B cell (primary cell): ENCODE measurements around the gene SRCAP. TPM values are rescaled to one million over a fixed set of nuclear protein-coding genes. Genes with fewer than 3 reads are reported as not detected.
A peak's percentile ranks its signal among the peaks of the same experiment; 100 is the strongest.

ENCODE experiments used
- ATAC-seq: fragments of 200-7000 bp; cut with Tn5 transposase; one replicate; pipeline ENCODE4 v1.10.0; 2021; ENCODE audit warnings: low read depth, mild to moderate bottlenecking, moderate number of reproducible peaks, moderate library complexity
- CTCF ChIA-PET: fragments of 350-600 bp; sonication (Branson Sonifier 250); formaldehyde crosslinking; loops from one replicate; lab custom pipeline; 2021; ENCODE audit warnings: antibody characterized with exemption, inconsistent platforms; lab: Charles Lee
- POLR2A ChIA-PET: fragments of 350-600 bp; sonication (Branson Sonifier 250); formaldehyde crosslinking; loops from one replicate; lab custom pipeline; 2021; ENCODE audit warnings: antibody characterized with exemption; lab: Charles Lee
- DNase-seq: peaks from one replicate; pipeline ENCODE4 v3.0.0; 2013
- H2AFZ ChIP-seq: 2 replicates; pipeline ENCODE4 v1.6.1; 2012; ENCODE audit warnings: mild to moderate bottlenecking, low read depth, low read length; ENCODE audit not compliant: insufficient read depth, poor library complexity, severe bottlenecking
- H3K27ac ChIP-seq, 2 donors: 1 replicate in 1 of 2; 2 replicates in 1 of 2; pipeline ENCODE4 v1.5.1; 2012 to 2013; ENCODE audit warnings: low read length in 2 of 2, mild to moderate bottlenecking in 2 of 2, moderate library complexity in 1 of 2
- H3K27me3 ChIP-seq, 4 experiments: fragments of 200-600 bp in 1 of 4; sonication (generic) in 1 of 4; replicated peaks in 1 of 4; 1 replicate in 2 of 4; 2 replicates in 2 of 4; pipeline versions ENCODE4 v1.6.1 to v1.7.0; 2013 to 2016; ENCODE audit warnings: low read length in 3 of 4, mild to moderate bottlenecking in 2 of 4, mixed read lengths in 1 of 4, moderate library complexity in 1 of 4; ENCODE audit not compliant: insufficient read depth in 4 of 4, control insufficient read depth in 3 of 4; ENCODE audit errors: control extremely low read depth in 1 of 4
- H3K36me3 ChIP-seq, 2 experiments: replicated peaks in 1 of 2; 1 replicate in 1 of 2; 2 replicates in 1 of 2; pipeline versions ENCODE4 v1.6.1 to v1.7.1; 2013; ENCODE audit warnings: low read length in 1 of 2; ENCODE audit not compliant: insufficient read depth in 2 of 2, control insufficient read depth in 1 of 2; ENCODE audit errors: control extremely low read depth in 1 of 2, extremely low read depth in 1 of 2
- H3K4me1 ChIP-seq, 2 donors: fragments of 200-600 bp in 1 of 2; sonication (generic) in 1 of 2; 1 replicate in 1 of 2; 2 replicates in 1 of 2; pipeline versions ENCODE4 v1.5.1 to v1.6.1; 2013 to 2017; ENCODE audit warnings: low read length in 2 of 2; ENCODE audit not compliant: control insufficient read depth in 2 of 2, insufficient read depth in 2 of 2
- H3K4me2 ChIP-seq: replicated peaks from 2 replicates; pipeline ENCODE3; 2012; ENCODE audit warnings: mild to moderate bottlenecking, low read depth, low read length; ENCODE audit not compliant: poor library complexity, severe bottlenecking
- H3K4me3 ChIP-seq, 5 experiments: fragments of 200-600 bp in 1 of 5; sonication (generic) in 1 of 5; 1 replicate in 3 of 5; 2 replicates in 2 of 5; pipeline versions ENCODE4 v1.5.1 to v1.7.0; 2011 to 2016; ENCODE audit warnings: low read length in 4 of 5, mild to moderate bottlenecking in 4 of 5, low read depth in 2 of 5, control low read depth in 1 of 5, moderate library complexity in 1 of 5; ENCODE audit not compliant: insufficient read depth in 1 of 5; ENCODE audit errors: control extremely low read depth in 1 of 5, extremely low read depth in 1 of 5
- H3K79me2 ChIP-seq: fragments of 200-600 bp; sonication (generic); one replicate; pipeline ENCODE4 v1.6.0; 2016; ENCODE audit warnings: low read length; ENCODE audit not compliant: control insufficient read depth, insufficient read depth
- H3K9ac ChIP-seq: fragments of 200-600 bp; sonication (generic); 2 replicates; pipeline ENCODE4 v1.6.1; 2017; ENCODE audit warnings: mild to moderate bottlenecking, low read length, moderate library complexity
- H3K9me3 ChIP-seq, 3 donors: one replicate each; pipeline versions ENCODE4 v1.6.1 to v1.7.1; 2013; ENCODE audit warnings: low read length in 2 of 3; ENCODE audit not compliant: control insufficient read depth in 2 of 3, insufficient read depth in 1 of 3; ENCODE audit errors: control extremely low read depth in 1 of 3
- H4K20me1 ChIP-seq: 2 replicates; pipeline ENCODE4 v1.6.0; 2012; ENCODE audit warnings: mild to moderate bottlenecking, low read length; ENCODE audit not compliant: insufficient read depth, control insufficient read depth, poor library complexity, severe bottlenecking
- H3K27ac Mint-ChIP-seq: one replicate; pipeline ENCODE4 v1.8.0; 2021; ENCODE audit warnings: mixed read lengths
- H3K27me3 Mint-ChIP-seq: one replicate; pipeline ENCODE4 v1.8.0; 2021; ENCODE audit warnings: mixed read lengths
- H3K4me1 Mint-ChIP-seq: one replicate; pipeline ENCODE4 v1.8.0; 2021; ENCODE audit warnings: mixed read lengths
- H3K4me3 Mint-ChIP-seq: one replicate; pipeline ENCODE4 v1.8.0; 2021; ENCODE audit warnings: mixed read lengths
- H3K9me3 Mint-ChIP-seq: one replicate; pipeline ENCODE4 v1.8.0; 2022; ENCODE audit warnings: mixed read lengths; ENCODE audit not compliant: insufficient read depth
- EZH2 ChIP-seq: IDR thresholded peaks from 2 replicates; pipeline ENCODE4 v1.6.1; 2012; ENCODE audit warnings: borderline replicate concordance, low read depth, mild to moderate bottlenecking, moderate library complexity, low read length; ENCODE audit not compliant: insufficient read depth, poor library complexity, severe bottlenecking
- WGBS: methylation state at CpG from one replicate; pipeline ENCODE4 v1.1.5; 2013; ENCODE audit warnings: missing lambda C conversion rate; ENCODE audit not compliant: insufficient coverage; 5-methylcytosine and 5-hydroxymethylcytosine counted together
- intact Hi-C: fragments of 100-400 bp; cut with micrococcal nuclease; formaldehyde crosslinking; loops from one replicate; pipeline ENCODE4 v1.10.0; 2022
- polyA plus RNA-seq: library from polyadenylated mRNA; depleted of rRNA; stranded (reverse); fragments of >200 nt; gene quantifications from 2 replicates; pipeline ENCODE4 v1.2.3, GENCODE V29; 2012
- total RNA-seq, 2 donors: library from RNA; stranded (reverse); fragments of 120-200 nt in 1 of 2; gene quantifications; 1 replicate in 1 of 2; 2 replicates in 1 of 2; pipeline versions ENCODE4 v1.2.3 to v1.2.4, GENCODE V29; 2013 to 2022
- TF ChIP-seq, protein P1 (sequence below): fragments of 200-600 bp; IDR thresholded peaks from one replicate; pipeline ENCODE4 v1.8.0; 2022; ENCODE audit warnings: antibody characterized with exemption, mild to moderate bottlenecking

The SRCAP gene
- total and polyA plus RNA-seq, 2 donors (not counting 1 experiment from before 2014, with no cell fraction given) = 20.9 to 145 TPM

DNA sequence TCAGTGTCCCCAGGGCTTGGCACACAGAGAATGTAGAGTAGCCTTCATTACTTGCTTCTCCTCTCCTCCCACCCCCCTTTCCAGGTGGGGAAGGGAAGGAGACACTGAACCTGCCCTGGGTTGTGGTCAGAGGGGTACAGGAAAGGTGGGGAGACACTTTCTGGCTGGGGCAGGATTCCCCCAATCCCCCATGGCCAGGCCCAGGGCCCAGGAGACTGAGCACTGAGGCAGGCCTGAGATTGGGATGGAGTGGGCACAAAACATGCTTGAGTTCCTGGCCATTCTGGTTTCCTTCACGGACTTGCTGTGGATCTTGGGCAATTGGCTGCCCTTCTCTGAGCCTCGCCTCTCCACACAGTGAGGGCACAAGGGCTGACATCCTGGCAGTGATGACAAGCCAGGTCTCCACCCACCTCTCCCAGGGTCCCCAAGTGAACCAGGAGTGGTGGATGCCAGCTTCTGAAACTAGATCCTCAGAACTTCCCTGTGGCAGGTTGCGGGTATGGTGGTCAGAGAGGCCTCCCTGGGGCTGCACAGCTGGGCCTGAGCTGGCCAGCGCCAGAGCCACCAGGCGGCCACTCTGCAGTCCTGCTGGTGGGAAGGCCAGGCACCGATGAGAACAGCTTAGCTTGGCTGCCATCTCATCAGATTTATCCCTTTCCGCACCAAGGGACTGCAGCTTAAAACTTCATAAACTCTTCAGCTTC is 78.8 kb downstream of the SRCAP start:
- Histone ChIP-seq H3K79me2 (no peaks in the 10 kb centered on the region), H3K4me1 (peaks cover 10 to 15% of the 10 kb centered on the region in 2 donors), H3K27me3 (peaks cover 0 to 19% (median 6%) of the 10 kb centered on the region in 4 experiments), H3K36me3 (peaks cover 0 to 12% of the 10 kb centered on the region in 2 experiments), H2AFZ (no peak overlapping the region), H4K20me1 (peaks cover 32% of the 10 kb centered on the region), H3K4me2 (no peak overlapping the region), H3K9me3 (no peaks in the 10 kb centered on the region), H3K4me3 (no peak overlapping the region), H3K27ac (no peak overlapping the region), H3K9ac (no peak overlapping the region)
- TF ChIP-seq, protein P1, sequence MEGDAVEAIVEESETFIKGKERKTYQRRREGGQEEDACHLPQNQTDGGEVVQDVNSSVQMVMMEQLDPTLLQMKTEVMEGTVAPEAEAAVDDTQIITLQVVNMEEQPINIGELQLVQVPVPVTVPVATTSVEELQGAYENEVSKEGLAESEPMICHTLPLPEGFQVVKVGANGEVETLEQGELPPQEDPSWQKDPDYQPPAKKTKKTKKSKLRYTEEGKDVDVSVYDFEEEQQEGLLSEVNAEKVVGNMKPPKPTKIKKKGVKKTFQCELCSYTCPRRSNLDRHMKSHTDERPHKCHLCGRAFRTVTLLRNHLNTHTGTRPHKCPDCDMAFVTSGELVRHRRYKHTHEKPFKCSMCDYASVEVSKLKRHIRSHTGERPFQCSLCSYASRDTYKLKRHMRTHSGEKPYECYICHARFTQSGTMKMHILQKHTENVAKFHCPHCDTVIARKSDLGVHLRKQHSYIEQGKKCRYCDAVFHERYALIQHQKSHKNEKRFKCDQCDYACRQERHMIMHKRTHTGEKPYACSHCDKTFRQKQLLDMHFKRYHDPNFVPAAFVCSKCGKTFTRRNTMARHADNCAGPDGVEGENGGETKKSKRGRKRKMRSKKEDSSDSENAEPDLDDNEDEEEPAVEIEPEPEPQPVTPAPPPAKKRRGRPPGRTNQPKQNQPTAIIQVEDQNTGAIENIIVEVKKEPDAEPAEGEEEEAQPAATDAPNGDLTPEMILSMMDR = no peak
- TF ChIP-seq EZH2 = no peak
- intact Hi-C loops = no loop called here
- ATAC-seq = no peak
- Mint-ChIP-seq H3K4me1 (peaks cover 25% of the 10 kb centered on the region), H3K27ac (no peak overlapping the region), H3K27me3 (peaks cover 15% of the 10 kb centered on the region), H3K9me3 (no peaks in the 10 kb centered on the region), H3K4me3 (peak overlapping the region; percentile 67)
- DNase-seq = no peak
- 94% methylated on average over 6 of the region's 7 CpGs for WGBS
- ChIA-PET POLR2A (no interaction called here), CTCF (no interaction called here)

DNA sequence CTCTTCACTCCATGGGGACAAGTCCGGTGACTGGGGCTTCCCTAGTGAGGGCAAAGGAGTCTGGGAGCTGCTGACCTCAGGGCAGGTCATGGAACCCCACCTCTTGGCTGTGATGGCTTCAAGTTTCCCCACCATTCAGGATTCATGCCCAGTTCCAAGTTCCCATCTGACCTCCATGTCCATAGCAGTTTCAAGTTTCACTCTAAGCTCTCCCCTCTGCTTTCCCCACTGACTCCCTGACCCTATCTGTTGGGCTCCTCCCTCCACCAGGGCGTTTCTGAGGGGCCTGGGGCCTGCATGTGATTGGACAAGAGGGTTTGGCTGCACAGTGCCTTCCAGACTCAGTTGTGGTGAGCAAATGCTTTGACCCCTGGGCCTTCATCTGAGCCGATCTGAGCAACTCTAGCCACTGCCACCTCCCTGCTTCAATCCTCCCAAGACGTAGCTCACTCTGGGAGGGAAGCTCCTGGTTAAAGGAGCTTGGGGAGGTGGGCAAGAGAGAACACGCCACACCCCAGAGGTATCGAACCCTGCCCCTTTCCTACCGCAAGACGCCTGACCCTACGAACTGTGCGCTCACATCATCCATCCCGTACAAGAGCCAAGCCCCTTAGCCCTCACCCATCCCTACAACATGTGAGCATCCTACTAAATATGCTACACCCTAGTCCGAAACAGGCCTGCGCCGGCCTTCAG is 79.7 kb downstream of the SRCAP start:
- intact Hi-C loops = no loop called here
- Histone ChIP-seq H3K9ac (no peak overlapping the region), H3K79me2 (no peaks in the 10 kb centered on the region), H3K27ac (no peak overlapping the region), H2AFZ (no peak overlapping the region), H4K20me1 (peaks cover 25% of the 10 kb centered on the region), H3K27me3 (peaks cover 0 to 19% (median 6%) of the 10 kb centered on the region in 4 experiments), H3K36me3 (peaks cover 0 to 3% of the 10 kb centered on the region in 2 experiments), H3K4me2 (no peak overlapping the region), H3K4me1 (peaks cover 10 to 15% of the 10 kb centered on the region in 2 donors), H3K4me3 (no peak overlapping the region), H3K9me3 (no peaks in the 10 kb centered on the region)
- Mint-ChIP-seq H3K4me1 (peaks cover 25% of the 10 kb centered on the region), H3K27me3 (peaks cover 15% of the 10 kb centered on the region), H3K4me3 (no peak overlapping the region), H3K9me3 (no peaks in the 10 kb centered on the region), H3K27ac (no peak overlapping the region)
- ATAC-seq (no peak), DNase-seq (no peak)
- CTCF ChIA-PET = interaction anchor here (0.6 kb wide), 1 partner anchor 184 kb away, joined by 4 read pairs; no protein-coding TSS in a partner anchor
- 99% methylated on average over 11 of the region's 14 CpGs for WGBS
- no peak for TF ChIP-seq EZH2
- TF ChIP-seq, protein P1 = no peak
- POLR2A ChIA-PET = no interaction called here
